ENCODE measurements around the gene NKAIN2.

Gene NKAIN2

GRCh38 chr6:123803504-123804013 is at the start of gene NKAIN2:
Gene NKAIN2 (plus strand): TSS chr6:123803865.
- no peak for DNase-seq (ENCODE audit: low spot score)

DNA sequence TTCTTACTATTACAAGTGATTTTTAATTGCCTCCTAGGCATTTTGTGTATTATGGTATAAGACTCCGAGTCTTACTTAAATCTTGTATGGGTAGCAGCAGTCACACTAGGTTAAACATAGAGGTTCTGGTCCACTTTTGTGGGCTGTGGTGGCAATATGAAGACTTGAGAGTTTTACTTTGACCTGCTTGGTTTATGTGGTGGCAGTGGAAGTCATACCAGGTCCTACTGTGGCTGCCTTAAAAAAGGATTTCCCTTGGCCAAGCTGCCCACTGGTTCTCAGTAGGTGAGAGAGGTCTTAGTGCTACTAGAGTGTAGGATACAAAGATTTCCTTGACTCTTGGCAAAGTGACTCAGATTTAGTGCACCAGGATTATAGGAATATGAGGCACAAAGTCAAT is 44.2 kb upstream of the NKAIN2 start:
- DNase-seq (ENCODE audit: low spot score) = no peak

DNA sequence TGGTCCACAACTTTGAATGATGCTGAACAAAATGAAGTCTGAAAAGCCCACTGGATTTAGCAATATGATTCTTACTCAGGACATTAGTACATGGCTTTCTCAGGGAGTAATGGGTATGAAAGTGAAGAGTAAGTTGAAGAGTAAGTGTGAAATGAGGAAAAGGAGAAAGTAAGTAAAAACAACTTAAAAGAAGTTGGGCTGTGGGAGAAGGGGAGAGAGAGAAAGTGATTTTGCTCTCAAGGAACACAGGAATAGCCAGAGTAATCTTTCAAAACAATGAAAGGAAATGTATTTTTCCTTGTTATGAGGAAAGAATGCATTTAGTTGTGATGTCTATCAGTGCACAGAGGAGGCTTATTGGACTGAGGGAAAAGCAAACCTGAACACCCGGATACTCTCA is 39.8 kb upstream of the NKAIN2 start:
- DNase-seq (ENCODE audit: low spot score) = no peak

- no peak for DNase-seq (ENCODE audit: low spot score)
Measured at GRCh38 chr6:123764722-123765121, 38.9 kb upstream of the NKAIN2 start.

- no peak for DNase-seq (ENCODE audit: low spot score)
Measured at GRCh38 chr6:123768921-123769320, 34.7 kb upstream of the NKAIN2 start.

- DNase-seq (ENCODE audit: low spot score) = no peak
Measured at GRCh38 chr6:123769431-123769830, 34.2 kb upstream of the NKAIN2 start.

DNA sequence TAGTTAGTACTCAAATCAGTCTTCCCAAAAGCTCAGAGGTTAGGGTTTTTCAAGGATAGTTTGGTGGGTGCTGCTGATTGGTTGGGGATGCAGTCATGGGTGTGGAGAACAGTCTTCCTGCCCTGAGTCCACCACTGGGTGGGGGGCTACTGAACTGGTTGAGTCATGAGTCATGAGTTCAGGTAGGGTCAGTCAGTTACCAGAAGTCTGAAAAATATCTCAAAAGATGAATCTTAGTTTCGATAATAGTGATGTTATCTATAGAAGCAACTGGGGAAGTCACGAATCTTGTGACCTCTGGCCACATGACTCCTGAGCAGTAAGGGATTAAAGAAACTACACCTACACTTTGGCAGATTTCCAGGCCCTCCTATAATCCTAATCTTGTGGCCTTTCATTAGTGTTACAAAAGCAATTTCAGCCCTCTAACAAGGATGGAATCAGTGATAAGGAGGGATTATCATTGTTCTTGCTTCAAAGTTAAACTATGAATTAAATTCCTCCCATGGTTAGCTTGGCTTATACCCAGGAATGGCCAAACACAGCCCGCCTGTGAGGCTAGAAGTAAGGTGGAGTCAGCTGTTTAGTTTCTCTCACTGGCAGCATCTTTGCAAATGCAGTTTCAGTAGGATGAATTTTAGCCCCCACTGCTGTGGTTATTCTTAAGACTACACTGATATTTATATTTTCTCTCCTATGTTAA is 33.3 kb upstream of the NKAIN2 start:
- no peak for DNase-seq (ENCODE audit: low spot score)

- DNase-seq (ENCODE audit: low spot score) = no peak
Measured at GRCh38 chr6:123771126-123771525, 32.5 kb upstream of the NKAIN2 start.

- DNase-seq (ENCODE audit: low spot score) = peak; percentile 39
Measured at GRCh38 chr6:123777563-123777962, 26.1 kb upstream of the NKAIN2 start.

GRCh38 chr6:123780021-123780420 is 23.6 kb upstream of the NKAIN2 start:
- DNase-seq (ENCODE audit: low spot score) = no peak

- DNase-seq (ENCODE audit: low spot score) = no peak
Measured at GRCh38 chr6:123784330-123784729, 19.3 kb upstream of the NKAIN2 start.

GRCh38 chr6:123785039-123785438 is 18.6 kb upstream of the NKAIN2 start:
- DNase-seq (ENCODE audit: low spot score) = no peak

GRCh38 chr6:123788319-123788718 is 15.3 kb upstream of the NKAIN2 start:
- no peak for DNase-seq (ENCODE audit: low spot score)

- DNase-seq (ENCODE audit: low spot score) = no peak
Measured at GRCh38 chr6:123794190-123794589, 9.5 kb upstream of the NKAIN2 start.

DNA sequence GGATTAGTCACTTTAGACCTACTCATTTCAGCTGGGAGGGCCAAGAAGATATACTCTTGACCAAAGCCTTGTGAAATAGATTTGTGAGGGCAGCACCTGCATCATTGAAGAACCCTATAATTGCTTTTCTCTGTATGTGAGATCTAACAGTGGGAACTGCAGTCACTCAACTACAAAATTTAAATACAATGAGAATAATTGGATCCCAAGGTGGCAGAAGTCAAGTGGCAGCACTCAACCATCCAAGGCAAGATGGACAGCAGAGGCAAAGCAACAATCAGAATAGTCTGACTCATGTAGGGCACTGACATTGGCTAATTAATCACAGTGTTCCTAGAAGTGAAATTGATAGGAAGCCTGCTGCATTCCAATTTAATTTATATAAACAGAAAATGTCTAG is 8.9 kb upstream of the NKAIN2 start:
- no peak for DNase-seq (ENCODE audit: low spot score)

- DNase-seq (ENCODE audit: low spot score) = no peak
Measured at GRCh38 chr6:123801067-123801466, 2.6 kb upstream of the NKAIN2 start.

DNA sequence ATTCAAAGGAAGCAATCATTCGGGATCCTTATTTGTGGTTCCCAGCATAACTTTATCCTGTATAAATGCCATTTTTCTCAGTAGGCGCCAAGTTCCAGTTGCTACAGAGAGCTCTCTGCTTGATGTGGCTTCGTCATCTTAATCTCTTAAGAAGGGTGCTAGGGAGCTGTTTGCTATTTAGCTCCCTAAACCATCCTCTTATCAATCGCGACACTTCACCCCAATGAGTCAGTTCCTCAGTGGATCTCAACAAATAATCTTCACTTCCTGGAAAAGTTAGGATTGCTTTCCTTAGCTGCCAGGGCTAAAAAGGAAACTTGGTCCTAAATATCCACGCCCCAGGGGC is 1.3 kb upstream of the NKAIN2 start:
- no peak for DNase-seq (ENCODE audit: low spot score)

DNA sequence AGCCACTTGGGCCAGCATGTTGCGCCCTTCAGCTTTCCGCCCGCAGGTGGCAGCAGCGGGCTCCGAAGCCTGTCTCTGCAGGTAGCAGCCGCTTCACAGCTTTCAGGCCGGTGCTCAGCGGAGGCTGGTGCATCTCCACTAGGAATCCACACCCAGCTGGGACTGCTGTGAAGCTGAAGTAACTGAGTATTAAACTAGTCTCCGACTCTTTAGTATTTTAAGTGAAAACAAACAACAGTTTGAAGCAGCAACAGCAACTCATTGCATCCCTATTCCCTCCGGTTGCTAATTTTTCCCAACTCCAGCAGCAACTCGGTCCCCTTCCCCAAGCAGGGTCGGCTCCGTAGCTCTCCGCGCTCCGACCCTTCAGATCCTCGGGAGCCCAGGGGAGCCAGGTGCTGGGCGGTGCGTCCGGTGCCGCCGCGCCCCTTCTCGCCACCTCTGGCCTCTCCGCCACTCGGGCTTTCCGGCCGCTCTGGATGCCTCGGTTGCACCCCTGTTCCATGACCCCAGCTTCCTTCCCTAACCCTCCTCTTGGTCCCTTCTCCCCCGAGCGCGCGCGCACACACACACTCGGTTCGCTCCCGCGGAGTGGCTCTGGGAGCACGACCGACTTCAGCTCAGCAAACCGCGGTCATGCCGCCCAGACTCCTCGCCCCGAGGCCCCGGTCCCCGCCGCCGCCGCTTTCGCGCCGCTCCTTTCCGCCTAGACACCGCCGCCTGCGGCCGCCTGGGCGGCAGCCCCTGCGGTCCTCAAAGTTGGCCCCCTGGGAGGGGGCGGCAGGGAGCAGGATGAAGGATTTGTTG is 765 bp upstream of the NKAIN2 start:
- peak; percentile 50 for DNase-seq (ENCODE audit: low spot score)

DNA sequence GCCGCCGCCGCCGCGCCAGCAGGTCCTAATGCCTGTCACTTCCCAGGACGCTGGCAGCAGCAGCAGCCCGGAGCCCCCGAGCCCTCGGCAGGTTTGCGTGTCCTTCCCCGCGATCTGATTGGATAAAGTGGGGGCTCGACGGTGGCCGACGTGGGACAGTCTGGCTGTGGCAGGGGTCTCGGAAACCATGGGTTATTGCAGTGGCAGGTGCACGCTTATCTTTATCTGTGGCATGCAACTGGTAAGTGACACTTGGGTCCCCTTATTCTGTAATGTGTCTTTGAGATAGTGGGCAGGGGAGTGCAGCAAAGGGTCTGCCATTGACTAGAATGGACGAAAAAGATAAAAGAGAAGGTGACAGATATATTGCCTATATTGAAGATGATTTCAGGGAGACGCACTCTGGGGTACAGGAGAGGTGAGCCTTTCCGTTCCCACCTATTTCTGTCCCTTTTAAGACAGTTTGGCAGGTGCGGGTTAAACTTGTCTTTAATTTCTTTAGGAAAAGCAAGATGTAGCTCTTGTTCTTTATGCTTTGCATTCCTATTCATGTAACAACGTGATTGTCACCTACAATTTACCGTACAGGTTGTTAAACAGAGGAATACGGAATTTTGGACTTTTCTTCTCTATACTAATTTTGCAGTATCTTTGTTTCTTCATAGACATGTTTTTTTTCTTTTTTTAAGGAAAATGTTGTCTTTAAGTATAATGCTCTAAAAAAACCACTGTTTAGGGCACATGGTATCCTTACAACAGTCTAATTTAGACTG is 535 bp downstream of the NKAIN2 start:
- DNase-seq (ENCODE audit: low spot score) = no peak

DNA sequence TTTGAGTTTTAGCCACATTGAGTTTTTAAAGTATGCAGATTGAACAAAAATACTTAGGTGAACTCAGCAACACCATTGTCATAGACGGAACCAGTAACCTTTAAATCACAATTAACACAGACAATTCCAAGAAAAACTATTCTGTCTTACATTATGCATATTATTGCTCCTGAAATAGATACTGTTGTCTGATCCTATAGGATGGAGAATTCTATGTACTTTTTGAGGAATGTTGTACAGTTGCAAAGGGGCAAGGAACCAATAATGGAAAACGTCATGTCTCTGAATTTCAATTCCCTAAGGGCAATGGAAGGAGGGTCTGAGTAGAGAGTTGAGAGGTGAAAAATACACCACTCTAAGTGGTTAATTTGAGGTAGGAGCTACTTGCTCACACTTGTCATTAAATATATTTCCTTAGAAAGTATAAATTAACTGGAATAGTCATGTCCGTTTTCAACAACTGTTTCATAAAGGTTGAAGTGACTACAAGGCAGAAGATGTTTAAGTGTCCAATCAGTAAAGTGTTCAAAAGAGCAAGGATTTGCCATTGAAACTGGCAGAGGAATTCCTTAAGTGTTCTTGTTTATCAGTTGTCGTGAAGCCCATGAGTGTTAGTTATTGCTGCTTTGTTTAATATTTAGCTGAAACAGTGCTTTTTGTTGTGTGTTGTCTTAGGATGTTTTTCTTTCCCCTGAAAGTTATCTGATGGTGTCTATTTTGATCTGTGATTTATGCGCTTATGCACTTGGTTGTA is 1.3 kb downstream of the NKAIN2 start:
- no peak for DNase-seq (ENCODE audit: low spot score)

DNA sequence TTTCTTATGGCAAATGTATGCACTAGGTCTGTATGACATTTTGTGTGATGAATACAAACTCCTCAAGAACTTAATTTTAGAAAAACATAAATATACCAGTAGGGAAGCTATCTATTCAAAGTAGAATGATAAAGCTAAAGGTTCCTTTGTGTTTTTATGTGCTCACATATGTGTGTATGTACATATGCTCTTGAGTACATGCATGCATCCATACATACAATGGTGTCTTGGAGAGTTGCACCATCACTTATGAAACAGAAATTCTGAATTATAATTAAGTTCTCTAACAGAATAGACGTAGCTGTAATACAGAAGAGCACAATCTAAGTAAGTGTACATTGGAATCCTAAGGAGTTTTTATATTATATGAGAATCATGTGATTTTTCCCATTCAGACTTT is 2.3 kb downstream of the NKAIN2 start:
- no peak for DNase-seq (ENCODE audit: low spot score)

- DNase-seq (ENCODE audit: low spot score) = no peak
Measured at GRCh38 chr6:123806561-123806960, 2.9 kb downstream of the NKAIN2 start.
